HG03175 (cell line): ENCODE data around the gene SFTPB.
A peak's percentile ranks its signal among the peaks of the same experiment; 100 is the strongest.
"Not testable (repeated sequence)": the region's sequence is repeated elsewhere in the genome, so short reads cannot be mapped to it uniquely, and the experiment has no call there.

Source experiments
- ATAC-seq: cut with Tn5 transposase; IDR thresholded peaks from one replicate; pipeline ENCODE4 v1.9.1; 2021; ENCODE audit warnings: mild to moderate bottlenecking, moderate library complexity; ENCODE audit not compliant: unreplicated experiment

Gene SFTPB

GRCh38 chr2:85678377-85678776, 10.4 kb upstream of the SFTPB start:
- ATAC-seq = no peak

- no peak for ATAC-seq
Measured at GRCh38 chr2:85675866-85676548, 8.0 kb upstream of the SFTPB start.

- ATAC-seq = no peak
Measured at GRCh38 chr2:85675427-85675826, 7.4 kb upstream of the SFTPB start.

DNA sequence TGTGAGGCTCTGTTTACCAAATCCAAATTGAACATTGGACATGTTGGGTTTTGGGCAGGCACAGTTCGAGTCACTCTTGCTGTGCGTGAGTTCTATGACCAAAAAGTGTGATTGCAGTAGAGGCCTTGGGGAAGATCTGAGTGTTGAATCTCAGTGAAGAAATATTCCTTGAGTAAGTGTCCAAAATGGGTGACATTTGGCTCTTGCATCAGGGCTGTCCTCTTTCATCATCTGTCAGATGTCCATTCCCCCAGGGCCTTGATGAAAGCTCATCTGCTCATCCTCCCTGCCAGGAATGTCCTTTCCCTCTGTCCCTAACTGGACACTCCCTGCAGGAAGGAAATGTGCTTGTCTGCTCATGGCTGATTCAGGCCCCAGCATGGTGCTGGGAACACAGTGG, 6.4 kb upstream of the SFTPB start:
- ATAC-seq = no peak

DNA sequence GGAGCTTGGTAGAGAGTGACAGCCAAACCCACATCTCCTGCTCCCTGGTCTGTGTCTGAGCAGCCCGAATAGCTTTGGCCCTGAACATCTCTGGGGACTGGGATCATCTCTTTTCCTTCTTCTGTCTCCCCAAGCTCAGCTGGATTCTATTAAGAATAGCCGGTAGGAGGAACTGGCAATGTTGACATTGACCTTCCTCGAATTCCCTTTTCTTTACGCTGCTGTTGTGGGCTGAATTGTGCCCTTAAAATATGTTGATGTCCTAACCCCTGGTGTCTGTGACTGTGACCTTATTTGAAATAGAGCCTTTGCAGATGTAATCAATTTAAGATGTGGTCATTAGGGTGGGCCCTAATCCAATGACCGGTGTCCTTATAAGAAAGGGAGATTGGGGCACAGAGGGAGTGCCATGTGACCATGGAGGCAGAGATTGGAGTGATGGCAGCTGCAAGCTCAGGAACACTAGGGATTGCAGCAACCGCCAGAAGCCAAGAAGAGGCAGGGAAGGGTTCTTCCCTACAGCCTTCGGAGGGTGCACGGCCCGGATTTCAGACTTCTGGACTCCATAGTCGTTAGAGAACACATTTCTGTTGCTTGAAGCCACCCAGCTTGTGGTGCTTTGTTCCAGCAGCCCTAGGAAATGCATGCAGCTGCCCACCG, 5.8 kb upstream of the SFTPB start:
- no peak for ATAC-seq

- ATAC-seq = no peak
Measured at GRCh38 chr2:85672456-85672855, 4.5 kb upstream of the SFTPB start.

DNA sequence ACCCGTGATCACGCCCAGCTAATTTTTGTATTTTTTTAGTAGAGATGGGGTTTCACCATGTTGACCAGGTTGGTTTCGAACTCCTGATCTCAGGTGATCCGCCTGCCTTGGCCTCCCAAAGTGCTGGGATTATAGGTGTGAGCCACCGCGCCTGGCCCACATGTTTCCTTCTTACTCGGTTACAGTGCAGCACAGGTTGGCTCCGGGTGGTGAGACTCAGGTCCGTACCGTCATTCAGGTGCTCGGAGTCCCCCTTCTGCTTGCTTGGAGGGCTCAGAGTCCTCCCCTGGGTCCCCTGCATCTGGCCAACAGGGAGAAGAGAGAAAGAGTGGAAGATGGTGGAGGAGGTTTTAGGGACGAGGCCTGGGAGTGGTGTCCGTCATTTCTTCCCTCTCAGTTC, 2.4 kb upstream of the SFTPB start:
- not testable (repeated sequence) for ATAC-seq

- peak; percentile 80 for ATAC-seq
Measured at GRCh38 chr2:85669549-85669948, 1.6 kb upstream of the SFTPB start.

DNA sequence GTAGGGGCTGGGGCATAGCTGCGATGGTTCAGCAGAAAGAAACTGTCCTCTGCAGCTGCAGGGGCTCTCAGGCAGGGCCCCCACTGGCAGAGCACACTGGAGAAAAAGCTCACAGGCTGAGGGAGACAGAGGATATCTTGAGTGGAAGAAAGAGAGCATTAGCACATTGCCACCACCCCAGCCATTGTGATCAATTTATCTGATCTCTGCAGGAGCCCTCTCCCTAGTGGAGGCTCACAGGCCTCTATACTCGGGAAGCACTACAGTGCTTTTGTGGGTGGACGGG, 801 bp upstream of the SFTPB start:
- ATAC-seq = no peak

DNA sequence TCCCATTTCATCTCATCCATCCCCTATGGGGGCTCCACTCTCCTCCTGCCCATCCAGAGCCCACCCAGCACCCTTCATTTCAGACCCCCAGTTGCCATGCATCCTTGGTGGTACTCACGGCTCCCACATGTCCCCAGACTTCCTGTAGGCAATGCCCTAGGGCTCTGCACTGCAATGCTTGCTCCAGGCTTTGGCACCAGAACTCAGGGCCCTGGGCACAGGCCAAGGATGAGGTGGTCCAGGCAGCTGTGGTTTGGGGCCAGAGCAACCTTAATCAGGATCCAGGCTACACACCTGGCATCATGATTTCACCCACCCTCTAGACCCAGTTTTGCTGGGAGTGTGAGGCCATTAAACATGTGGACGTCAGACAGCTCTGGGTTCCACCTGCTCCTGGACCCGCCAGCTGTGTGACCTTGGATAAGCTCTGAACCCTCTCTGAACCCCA, 414 bp downstream of the SFTPB start:
- no peak for ATAC-seq

GRCh38 chr2:85666435-85667316, 1.3 kb downstream of the SFTPB start:
- no peak for ATAC-seq

GRCh38 chr2:85666016-85666415, 2.0 kb downstream of the SFTPB start:
- ATAC-seq = no peak

GRCh38 chr2:85665264-85665937, 2.6 kb downstream of the SFTPB start:
- no peak for ATAC-seq

DNA sequence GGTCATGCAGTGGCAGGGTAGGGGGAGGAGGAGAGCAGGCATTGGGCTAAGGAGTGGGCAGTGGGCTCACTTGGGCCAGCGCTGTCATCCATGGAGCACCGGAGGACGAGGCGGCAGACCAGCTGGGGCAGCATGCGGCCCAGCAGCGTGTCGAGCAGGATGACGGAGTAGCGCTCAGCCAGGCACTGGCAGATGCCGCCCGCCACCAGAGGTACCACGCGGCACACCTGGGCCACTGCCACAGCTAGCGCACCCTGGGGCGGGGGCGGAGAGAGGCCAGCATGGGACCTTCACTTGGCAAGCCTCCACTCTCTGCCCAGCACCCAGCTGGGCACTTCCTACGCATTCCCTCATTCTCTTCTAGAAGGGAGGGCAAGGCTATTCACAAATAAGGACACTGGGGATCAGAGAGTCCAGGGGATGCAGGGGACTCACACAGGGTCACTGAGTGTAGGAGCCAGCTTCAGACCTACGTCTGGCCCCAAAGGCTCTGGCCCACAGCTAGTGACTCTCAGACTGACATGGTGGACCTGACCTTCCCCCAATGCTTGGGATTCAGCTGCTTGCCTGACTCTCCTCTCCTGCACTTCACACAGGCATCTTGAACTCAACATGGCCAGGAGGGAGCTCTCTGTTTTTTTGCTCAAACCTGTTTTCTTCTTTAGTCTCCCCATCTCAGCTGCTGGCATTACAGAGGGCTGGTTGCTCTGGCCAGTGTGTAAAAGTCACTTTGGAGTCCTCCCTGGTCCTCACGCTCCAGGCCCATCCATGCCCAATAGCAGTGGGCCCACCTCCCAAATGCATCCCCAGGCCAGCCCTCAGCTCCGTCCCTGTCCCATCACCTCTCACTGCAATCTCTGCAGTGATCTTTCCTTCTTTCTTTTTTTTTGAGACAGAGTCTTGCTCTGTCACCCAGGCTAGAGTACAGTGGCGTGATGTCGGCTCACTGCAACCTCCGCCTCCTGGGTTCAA, 4.1 kb downstream of the SFTPB start:
- no peak for ATAC-seq

GRCh38 chr2:85662899-85663593, 5.0 kb downstream of the SFTPB start:
- no peak for ATAC-seq

- ATAC-seq = no peak
Measured at GRCh38 chr2:85661139-85661858, 6.7 kb downstream of the SFTPB start.

DNA sequence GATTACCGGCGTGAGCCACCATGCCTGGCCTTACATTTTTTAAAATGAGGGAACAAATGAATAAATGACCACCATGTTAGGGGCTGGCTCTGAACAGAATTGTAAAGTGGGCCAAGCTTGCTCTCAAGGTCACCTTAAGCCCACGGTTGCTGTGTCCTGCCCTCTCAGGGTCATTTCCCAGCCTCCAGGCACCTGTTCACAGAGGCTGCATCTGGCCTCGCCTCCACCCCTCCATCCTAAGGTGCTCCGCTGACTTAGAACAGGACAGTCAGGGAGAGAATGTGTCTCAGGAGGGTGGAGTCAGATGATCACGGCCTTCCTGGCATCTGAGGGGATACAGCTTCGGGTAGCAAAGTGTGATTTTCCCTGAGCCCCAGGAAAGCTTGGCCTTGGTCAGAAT, 7.3 kb downstream of the SFTPB start:
- no peak for ATAC-seq

DNA sequence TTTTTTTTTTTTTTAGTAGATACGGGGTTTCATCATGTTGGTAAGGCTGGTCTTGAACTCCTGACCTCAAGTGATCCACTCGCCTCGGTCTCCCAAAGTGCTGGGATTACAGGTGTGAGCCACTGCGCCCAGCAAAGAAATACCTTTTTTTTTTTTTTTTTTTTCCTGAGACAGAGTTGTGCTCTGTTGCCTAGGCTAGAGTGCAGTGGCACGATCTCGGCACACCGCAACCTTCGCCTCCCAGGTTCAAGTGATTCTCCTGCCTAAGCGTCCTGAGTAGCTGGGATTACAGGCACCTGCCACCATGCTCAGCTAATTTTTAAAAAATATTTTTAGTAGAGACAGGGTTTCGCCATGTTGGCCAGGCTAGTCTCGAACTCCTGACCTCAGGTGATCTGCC, 7.7 kb downstream of the SFTPB start:
- ATAC-seq = not testable (repeated sequence)
